NOMO-1 (cell line): ENCODE measurements around the gene HRAS.

ENCODE experiments used
- DNase-seq, 2 experiments: peaks; one replicate each; lab custom pipeline; 2025; ENCODE audit not compliant: unreplicated experiment in 2 of 2; lab: John Stamatoyannopoulos, UW

Gene HRAS

GRCh38 chr11:567629-568292 is 32.4 kb upstream of the HRAS start:
- DNase-seq: no peak

GRCh38 chr11:567011-567628 is 31.7 kb upstream of the HRAS start:
- no peak for DNase-seq

- no peak for DNase-seq
Observed at GRCh38 chr11:565921-566509, 30.6 kb upstream of the HRAS start.

- no peak for DNase-seq
Observed at GRCh38 chr11:563812-564578, 28.6 kb upstream of the HRAS start.

- DNase-seq: no peak
Observed at GRCh38 chr11:563066-563811, 27.9 kb upstream of the HRAS start.

GRCh38 chr11:562046-562645 is 26.8 kb upstream of the HRAS start:
- DNase-seq: no peak

GRCh38 chr11:561148-562003 is 26.0 kb upstream of the HRAS start:
- peak; percentile 10 to 40 for DNase-seq

- DNase-seq: peak; percentile 87 to 93
Observed at GRCh38 chr11:560305-561147, 25.1 kb upstream of the HRAS start, which contains the start of the genes LMNTD2 and RASSF7. TSS of gene LMNTD2 (minus strand) at chr11:560738. CDS start at chr11:560716, 22 bp downstream. TSS of gene RASSF7 (plus strand) at chr11:560970. CDS start at chr11:561769, 799 bp downstream.

- DNase-seq: no peak
Observed at GRCh38 chr11:559712-560304, 24.4 kb upstream of the HRAS start.

GRCh38 chr11:559020-559620 is 23.7 kb upstream of the HRAS start:
- no peak for DNase-seq

GRCh38 chr11:558503-558902 is 23.1 kb upstream of the HRAS start:
- DNase-seq: no peak

- no peak for DNase-seq
Observed at GRCh38 chr11:557328-558132, 22.2 kb upstream of the HRAS start.

GRCh38 chr11:556662-557256 is 21.4 kb upstream of the HRAS start:
- DNase-seq: no peak

- DNase-seq: no peak
Observed at GRCh38 chr11:555780-556661, 20.6 kb upstream of the HRAS start.

- no peak for DNase-seq
Observed at GRCh38 chr11:555227-555779, 19.9 kb upstream of the HRAS start.
